Measurements from ENCODE around the gene PFKP. TPM values are rescaled to one million over a fixed set of nuclear protein-coding genes. Genes with fewer than 3 reads are reported as not detected.

The PFKP gene
- total RNA-seq, 1 donor: 111 TPM

GRCh38 chr10:3025026-3025683 lies 42.2 kb upstream of the PFKP start:
- TF ChIP-seq CTCF (IDR thresholded peaks at IDR 0.05; ENCODE audit: insufficient read depth, low read length): no peak
- H3K4me3 ChIP-seq (ENCODE audit: low read depth, low read length): no peak overlapping the region

GRCh38 chr10:3027866-3028265 lies 39.5 kb upstream of the PFKP start:
- no peak overlapping the region for H3K4me3 ChIP-seq (ENCODE audit: low read depth, low read length)
- TF ChIP-seq CTCF (IDR thresholded peaks at IDR 0.05; ENCODE audit: insufficient read depth, low read length): no peak
- no peak for DNase-seq (ENCODE audit: low read depth)

More at GRCh38 chr10:3025026-3025683, 42.2 kb upstream of the PFKP start:
- DNase-seq (ENCODE audit: low read depth): no peak

DNA sequence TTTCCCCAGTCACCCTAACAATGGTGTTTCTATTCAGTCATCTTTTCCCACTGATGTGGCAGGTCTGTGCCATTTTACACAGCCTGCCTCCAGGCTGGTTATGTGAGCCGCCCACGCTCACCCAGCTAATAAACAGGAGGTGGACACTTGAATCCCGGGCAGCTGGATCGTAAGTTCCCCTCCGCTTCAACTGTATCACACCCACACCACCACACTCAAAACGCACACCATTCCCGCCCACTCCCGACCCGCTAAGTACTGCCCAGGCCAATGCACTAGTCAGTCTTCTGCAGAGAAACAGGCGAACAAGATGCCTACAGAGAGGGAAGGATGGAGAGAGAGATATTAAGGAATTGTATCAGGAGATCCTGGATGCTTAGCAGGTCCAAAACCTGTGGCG lies 38.9 kb upstream of the PFKP start:
- no peak for TF ChIP-seq CTCF (IDR thresholded peaks at IDR 0.05; ENCODE audit: insufficient read depth, low read length)
- no peak for DNase-seq (ENCODE audit: low read depth)

DNA sequence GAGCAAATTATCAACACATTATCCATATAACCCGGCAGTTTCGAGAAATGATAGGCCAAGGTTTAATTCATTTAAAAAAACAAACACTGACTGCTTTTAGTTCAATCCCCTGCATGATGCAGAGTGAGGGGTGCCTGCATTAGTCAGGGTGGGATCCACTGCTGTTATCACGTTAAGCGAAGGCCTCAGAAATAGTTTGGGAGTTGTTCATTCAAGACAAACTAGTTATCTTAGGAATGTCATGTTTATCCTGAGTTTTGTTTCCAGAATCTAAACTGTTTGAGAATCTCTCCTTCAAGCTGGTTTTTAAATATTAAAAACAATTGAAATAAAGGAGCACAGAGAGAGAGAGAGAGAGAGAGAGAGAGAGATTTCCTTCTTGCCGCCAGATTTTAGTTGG lies 36.6 kb upstream of the PFKP start:
- DNase-seq (ENCODE audit: low read depth): no peak
- H3K4me3 ChIP-seq (ENCODE audit: low read depth, low read length): no peak overlapping the region
- TF ChIP-seq CTCF (IDR thresholded peaks at IDR 0.05; ENCODE audit: insufficient read depth, low read length): no peak

More for the DNA sequence above, 38.9 kb upstream of the PFKP start:
- no peak overlapping the region for H3K4me3 ChIP-seq (ENCODE audit: low read depth, low read length)

GRCh38 chr10:3031490-3031889 lies 35.9 kb upstream of the PFKP start:
- no peak for DNase-seq (ENCODE audit: low read depth)
- no peak overlapping the region for H3K4me3 ChIP-seq (ENCODE audit: low read depth, low read length)
- no peak for TF ChIP-seq CTCF (IDR thresholded peaks at IDR 0.05; ENCODE audit: insufficient read depth, low read length)

- TF ChIP-seq CTCF (IDR thresholded peaks at IDR 0.05; ENCODE audit: insufficient read depth, low read length): no peak
- no peak overlapping the region for H3K4me3 ChIP-seq (ENCODE audit: low read depth, low read length)
- no peak for DNase-seq (ENCODE audit: low read depth)
Observed at GRCh38 chr10:3033925-3034324, 33.4 kb upstream of the PFKP start.

- TF ChIP-seq CTCF (IDR thresholded peaks at IDR 0.05; ENCODE audit: insufficient read depth, low read length): no peak
- no peak overlapping the region for H3K4me3 ChIP-seq (ENCODE audit: low read depth, low read length)
- DNase-seq (ENCODE audit: low read depth): no peak
Observed at GRCh38 chr10:3034616-3035015, 32.7 kb upstream of the PFKP start.

Data from fibroblast of the aortic adventitia (primary cell).